Measurements from ENCODE around the gene TBC1D20.

Gene TBC1D20

DNA sequence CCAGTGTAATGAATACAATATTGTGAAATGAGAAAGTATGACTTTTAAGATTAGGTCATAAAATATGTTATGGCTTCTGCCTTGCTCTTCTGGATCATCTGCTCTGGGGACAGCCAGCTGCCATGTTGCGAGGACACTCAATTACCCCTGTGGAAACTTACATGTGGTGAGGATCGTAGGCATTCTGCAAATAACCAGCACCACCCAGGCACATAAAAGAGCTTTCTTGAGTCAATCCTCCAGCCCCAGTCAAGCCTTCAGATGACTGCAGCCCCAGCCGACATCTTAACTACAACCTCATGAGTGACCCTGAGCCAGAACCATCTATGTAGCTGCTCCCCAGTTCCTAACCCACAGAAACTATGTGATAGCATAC, 58.8 kb downstream of the TBC1D20 start:
- TF ChIP-seq, protein P1, sequence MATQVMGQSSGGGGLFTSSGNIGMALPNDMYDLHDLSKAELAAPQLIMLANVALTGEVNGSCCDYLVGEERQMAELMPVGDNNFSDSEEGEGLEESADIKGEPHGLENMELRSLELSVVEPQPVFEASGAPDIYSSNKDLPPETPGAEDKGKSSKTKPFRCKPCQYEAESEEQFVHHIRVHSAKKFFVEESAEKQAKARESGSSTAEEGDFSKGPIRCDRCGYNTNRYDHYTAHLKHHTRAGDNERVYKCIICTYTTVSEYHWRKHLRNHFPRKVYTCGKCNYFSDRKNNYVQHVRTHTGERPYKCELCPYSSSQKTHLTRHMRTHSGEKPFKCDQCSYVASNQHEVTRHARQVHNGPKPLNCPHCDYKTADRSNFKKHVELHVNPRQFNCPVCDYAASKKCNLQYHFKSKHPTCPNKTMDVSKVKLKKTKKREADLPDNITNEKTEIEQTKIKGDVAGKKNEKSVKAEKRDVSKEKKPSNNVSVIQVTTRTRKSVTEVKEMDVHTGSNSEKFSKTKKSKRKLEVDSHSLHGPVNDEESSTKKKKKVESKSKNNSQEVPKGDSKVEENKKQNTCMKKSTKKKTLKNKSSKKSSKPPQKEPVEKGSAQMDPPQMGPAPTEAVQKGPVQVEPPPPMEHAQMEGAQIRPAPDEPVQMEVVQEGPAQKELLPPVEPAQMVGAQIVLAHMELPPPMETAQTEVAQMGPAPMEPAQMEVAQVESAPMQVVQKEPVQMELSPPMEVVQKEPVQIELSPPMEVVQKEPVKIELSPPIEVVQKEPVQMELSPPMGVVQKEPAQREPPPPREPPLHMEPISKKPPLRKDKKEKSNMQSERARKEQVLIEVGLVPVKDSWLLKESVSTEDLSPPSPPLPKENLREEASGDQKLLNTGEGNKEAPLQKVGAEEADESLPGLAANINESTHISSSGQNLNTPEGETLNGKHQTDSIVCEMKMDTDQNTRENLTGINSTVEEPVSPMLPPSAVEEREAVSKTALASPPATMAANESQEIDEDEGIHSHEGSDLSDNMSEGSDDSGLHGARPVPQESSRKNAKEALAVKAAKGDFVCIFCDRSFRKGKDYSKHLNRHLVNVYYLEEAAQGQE (IDR thresholded peaks at IDR 0.05; ENCODE audit: insufficient read depth in 1 of 2, low read depth in 2 of 2, low read length in 2 of 2), result no peak
- TF ChIP-seq POLR2AphosphoS5 (IDR thresholded peaks at IDR 0.05; ENCODE audit: low read depth, low read length), result no peak
- TF ChIP-seq FOXP2 (optimal IDR thresholded peaks at IDR 0.05; ENCODE audit: borderline replicate concordance, extremely low read depth, extremely low read length, insufficient read depth), result no peak
- no peak for TF ChIP-seq SIN3A (IDR thresholded peaks at IDR 0.05; ENCODE audit: borderline replicate concordance, insufficient read depth, low read length)
- no peak for TF ChIP-seq TAF1 (IDR thresholded peaks at IDR 0.05; ENCODE audit: borderline replicate concordance, insufficient read depth, low read length)

- TF ChIP-seq POLR2AphosphoS5 (IDR thresholded peaks at IDR 0.05; ENCODE audit: low read depth, low read length) (no peak), TAF1 (IDR thresholded peaks at IDR 0.05; ENCODE audit: borderline replicate concordance, insufficient read depth, low read length) (no peak), SIN3A (IDR thresholded peaks at IDR 0.05; ENCODE audit: borderline replicate concordance, insufficient read depth, low read length) (no peak), FOXP2 (optimal IDR thresholded peaks at IDR 0.05; ENCODE audit: borderline replicate concordance, extremely low read depth, extremely low read length, insufficient read depth) (no peak)
- TF ChIP-seq, protein P1 (IDR thresholded peaks at IDR 0.05; ENCODE audit: insufficient read depth in 1 of 2, low read depth in 2 of 2, low read length in 2 of 2), result no peak
These were observed 59.3 kb downstream of the TBC1D20 start for GRCh38 chr20:402898-403581.

DNA sequence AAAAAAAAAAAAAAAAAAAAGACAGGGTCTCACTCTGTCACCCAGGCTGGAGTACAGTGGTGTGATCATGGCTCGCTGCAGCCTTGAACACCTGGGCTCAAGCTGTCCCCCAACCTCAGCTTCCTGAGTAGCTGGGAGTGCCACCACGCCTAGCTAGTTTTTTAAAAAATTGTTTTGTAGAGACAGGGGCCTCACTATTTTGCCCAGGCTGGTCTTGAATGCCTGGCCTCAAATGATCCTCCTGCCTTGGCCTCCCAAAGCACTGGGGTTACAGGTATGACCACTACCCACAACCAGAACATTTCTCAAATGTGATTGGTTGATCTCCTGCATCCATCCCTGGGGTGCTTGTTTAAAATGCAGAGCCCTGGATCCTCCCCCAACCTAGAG, 59.8 kb downstream of the TBC1D20 start:
- TF ChIP-seq SIN3A (IDR thresholded peaks at IDR 0.05; ENCODE audit: borderline replicate concordance, insufficient read depth, low read length) (no peak), TAF1 (IDR thresholded peaks at IDR 0.05; ENCODE audit: borderline replicate concordance, insufficient read depth, low read length) (no peak), POLR2AphosphoS5 (IDR thresholded peaks at IDR 0.05; ENCODE audit: low read depth, low read length) (no peak), FOXP2 (optimal IDR thresholded peaks at IDR 0.05; ENCODE audit: borderline replicate concordance, extremely low read depth, extremely low read length, insufficient read depth) (no peak)
- TF ChIP-seq, protein P1 (IDR thresholded peaks at IDR 0.05; ENCODE audit: insufficient read depth in 1 of 2, low read depth in 2 of 2, low read length in 2 of 2), result no peak

- TF ChIP-seq, protein P1 (IDR thresholded peaks at IDR 0.05; ENCODE audit: insufficient read depth in 1 of 2, low read depth in 2 of 2, low read length in 2 of 2), result no peak
- no peak for TF ChIP-seq SIN3A (IDR thresholded peaks at IDR 0.05; ENCODE audit: borderline replicate concordance, insufficient read depth, low read length)
- TF ChIP-seq TAF1 (IDR thresholded peaks at IDR 0.05; ENCODE audit: borderline replicate concordance, insufficient read depth, low read length), result no peak
- TF ChIP-seq POLR2AphosphoS5 (IDR thresholded peaks at IDR 0.05; ENCODE audit: low read depth, low read length), result no peak
- TF ChIP-seq FOXP2 (optimal IDR thresholded peaks at IDR 0.05; ENCODE audit: borderline replicate concordance, extremely low read depth, extremely low read length, insufficient read depth), result no peak
These were observed 60.4 kb downstream of the TBC1D20 start for GRCh38 chr20:401682-402495.

All from PFSK-1 (cell line).